Heart left ventricle (tissue), 16 donors: ENCODE measurements around the gene SIT1. TPM values are rescaled to one million over a fixed set of nuclear protein-coding genes. Genes with fewer than 3 reads are reported as not detected.
A peak's percentile ranks its signal among the peaks of the same experiment; 100 is the strongest.

Experiments used
- ATAC-seq, 4 donors: fragments of 200-7000 bp; cut with Tn5 transposase; one replicate each; pipeline ENCODE4 v1.9.1; 2020 to 2022; ENCODE audit warnings: moderate library complexity in 4 of 4, mild to moderate bottlenecking in 3 of 4, moderate number of reproducible peaks in 1 of 4
- DNase-seq, 5 donors: peaks; one replicate each; pipeline ENCODE4 v3.0.0-alpha.2; 2020
- H3K27ac ChIP-seq, 12 donors: fragments of 200-600 bp; sonication (generic) in 4 of 12; one replicate each; pipeline versions ENCODE4 v1.5.0 to v1.8.0; 2016 to 2022; ENCODE audit warnings: mild to moderate bottlenecking in 2 of 12
- H3K27me3 ChIP-seq, 9 donors: fragments of 200-600 bp; sonication (generic) in 2 of 9; one replicate each; pipeline versions ENCODE4 v1.5.1 to v1.8.0; 2016 to 2022; ENCODE audit warnings: mild to moderate bottlenecking in 3 of 9
- H3K36me3 ChIP-seq, 9 donors: fragments of 200-600 bp; sonication (generic) in 2 of 9; one replicate each; pipeline versions ENCODE4 v1.5.0 to v1.8.0; 2018 to 2022; ENCODE audit warnings: mild to moderate bottlenecking in 2 of 9
- H3K4me1 ChIP-seq, 12 donors: fragments of 200-600 bp; sonication (generic) in 4 of 12; one replicate each; pipeline versions ENCODE4 v1.5.0 to v1.8.0; 2016 to 2022; ENCODE audit warnings: mild to moderate bottlenecking in 3 of 12
- H3K4me3 ChIP-seq, 12 donors: fragments of 200-600 bp; sonication (generic) in 4 of 12; one replicate each; pipeline versions ENCODE4 v1.5.0 to v1.8.0; 2017 to 2022; ENCODE audit warnings: mild to moderate bottlenecking in 9 of 12, moderate library complexity in 4 of 12
- H3K9me3 ChIP-seq, 12 donors: fragments of 200-600 bp; sonication (generic) in 4 of 12; one replicate each; pipeline versions ENCODE4 v1.5.0 to v1.8.0; 2016 to 2022; ENCODE audit warnings: mild to moderate bottlenecking in 1 of 12
- CTCF ChIP-seq, 12 donors: fragments of 200-600 bp; sonication (generic) in 4 of 12; IDR thresholded peaks; one replicate each; pipeline versions ENCODE4 v1.5.0 to v1.8.0; 2018 to 2022; ENCODE audit warnings: antibody characterized with exemption in 12 of 12, mild to moderate bottlenecking in 5 of 12
- POLR2A ChIP-seq, 2 donors: fragments of 450-650 bp; IDR thresholded peaks; one replicate each; pipeline ENCODE4 v1.6.1; 2017; ENCODE audit warnings: antibody characterized with exemption in 2 of 2, mild to moderate bottlenecking in 2 of 2, moderate library complexity in 2 of 2
- WGBS, 4 donors: extraction: QIAGEN DNeasy Blood & Tissue Kit in 2 of 4; methylation state at CpG; one replicate each; pipeline versions ENCODE4 v1.1.5 to v1.1.7; 2013 to 2018; 5-methylcytosine and 5-hydroxymethylcytosine counted together
- intact Hi-C, 10 donors: fragments of 100-400 bp; cut with DNase I; formaldehyde crosslinking; loops; one replicate each; pipeline versions ENCODE4 v1.11.1 to v1.14.2; 2022
- polyA plus RNA-seq, 2 donors: library from polyadenylated mRNA; stranded (reverse); fragments of 200-250 nt; gene quantifications; one replicate each; pipeline ENCODE4 v1.2.3, GENCODE V29; 2013
- total RNA-seq, 9 donors: library from RNA; depleted of rRNA in 2 of 9; stranded (reverse); fragments of >200 nt in 2 of 9; fragmentation: NEBNext Ultra II Directional in 3 of 9; extraction: Animal tissue kit (Norgen Biotek cat#: 25700) in 3 of 9; gene quantifications; one replicate each; pipeline versions ENCODE4 v1.1.0 to v1.2.4, GENCODE V29; 2016 to 2023
- donor health status: ischemic (EF 13 %, LVEDD 7.1; RV severe dilation, severe dysfunction).
- donor health status: healthy with polysubstance abuse.
- donor health status: DM: no; HTN: yes; CAD: no.
- donor health status: DM: no; HTN: no; CAD: no.
- donor health status: ischemic (EF 25% LVEDD 6.9; RV normal size, moderate dysfunction).
- donor health status: ischemic (EF 25% LVEDD 5.7; RV mildly dilated, moderate dysfunction).
- donor health status: healthy.
- donor health status: DM: yes; HTN: yes; CAD: no.
- donor health status: ischemic (EF 35%, LVEDD 5.7; RV mildly dilated, moderate dysfunction).
- donor health status: nonischemic (EF 11% LVEDD 7.7; RV severe dilation, severe dysfunction).
- donor health status: DM: yes; HTN: yes; CAD: no.
- donor health status: PGD.
- donor health status: ischemic (EF 29% LVEDD 5.4; RV normal size, mild dysfunction).
- donor health status: nonischemic (EF 23%, LVEDD 6.1; RV moderate dilation, normal function).

The SIT1 gene
- total and polyA plus RNA-seq, 11 donors = 0.19 to 4.2 (median 0.51) TPM; not detected in 7

- H3K27me3 ChIP-seq = peaks cover 0 to 8% (median 0%) of the 10 kb centered on the region in 9 donors
- peak in 3 of 5 donors; percentile 59 to 78 (median 60) for DNase-seq
- ATAC-seq = peak in 3 of 4 donors; percentile 39 to 55 (median 47)
- intact Hi-C loops = loop anchor here in 1 of 10 donors (5.0 kb wide), 1 partner anchor 36 kb away; no protein-coding TSS in a partner anchor
- no peaks in the 10 kb centered on the region for H3K9me3 ChIP-seq
- WGBS, 4 donors = 3 to 7% (median 5%) methylated on average over 38 to 51 of the region's 51 CpGs
- peaks cover 0 to 21% (median 11%) of the 10 kb centered on the region in 12 donors for H3K4me1 ChIP-seq
- H3K27ac ChIP-seq = no peak overlapping the region
- TF ChIP-seq POLR2A (IDR thresholded peaks at IDR 0.05) (no peak), CTCF (IDR thresholded peaks at IDR 0.05) (peak in 2 of 12 donors; percentile 16 to 17)
- peak overlapping the region; percentile 27 to 65 (median 58) for H3K4me3 ChIP-seq
- no peaks in the 10 kb centered on the region for H3K36me3 ChIP-seq
Observed at GRCh38 chr9:35675732-35676392, 25.1 kb upstream of the SIT1 start.

- DNase-seq = no peak
- H3K27me3 ChIP-seq = peaks cover 0 to 8% (median 0%) of the 10 kb centered on the region in 9 donors
- no peak for ATAC-seq
- no peaks in the 10 kb centered on the region for H3K9me3 ChIP-seq
- 40 to 58% (median 47%) methylated on average over 11 to 13 of the region's 13 CpGs for WGBS, 4 donors
- intact Hi-C loops = loop anchor here in 1 of 10 donors (5.0 kb wide), 1 partner anchor 37 kb away; no protein-coding TSS in a partner anchor
- H3K36me3 ChIP-seq = no peaks in the 10 kb centered on the region
- peaks cover 0 to 21% (median 11%) of the 10 kb centered on the region in 12 donors for H3K4me1 ChIP-seq
- no peak overlapping the region for H3K27ac ChIP-seq
- TF ChIP-seq CTCF (IDR thresholded peaks at IDR 0.05) (no peak), POLR2A (IDR thresholded peaks at IDR 0.05) (no peak)
- H3K4me3 ChIP-seq = peak overlapping the region; percentile 27 to 65 (median 58)
Observed at GRCh38 chr9:35675204-35675603, 24.5 kb upstream of the SIT1 start.

GRCh38 chr9:35674025-35674361, 23.3 kb upstream of the SIT1 start:
- peaks cover 0 to 21% (median 11%) of the 10 kb centered on the region in 12 donors for H3K4me1 ChIP-seq
- H3K27ac ChIP-seq = no peak overlapping the region
- no peak for ATAC-seq
- H3K9me3 ChIP-seq = no peaks in the 10 kb centered on the region
- H3K36me3 ChIP-seq = no peaks in the 10 kb centered on the region
- H3K27me3 ChIP-seq = peaks cover 0 to 8% (median 0%) of the 10 kb centered on the region in 9 donors
- TF ChIP-seq CTCF (IDR thresholded peaks at IDR 0.05) (no peak), POLR2A (IDR thresholded peaks at IDR 0.05) (no peak)
- DNase-seq = no peak
- intact Hi-C loops = no loop called here
- H3K4me3 ChIP-seq = no peak overlapping the region
- 77 to 80% (median 79%) methylated on average over 3 of the region's 3 CpGs for WGBS, 4 donors

- Histone ChIP-seq H3K27ac (peak within 1 kb of the TSS in 2 of 12 donors; percentile 9 to 30), H3K27me3 (peaks cover 0 to 8% (median 0%) of the 10 kb centered on the region in 9 donors), H3K9me3 (no peaks in the 10 kb centered on the region), H3K4me1 (peaks cover 0 to 21% (median 11%) of the 10 kb centered on the region in 12 donors), H3K4me3 (no peak within 1 kb of the TSS), H3K36me3 (no peaks in the 10 kb centered on the region)
- intact Hi-C loops = no loop called here
- WGBS, 4 donors = 55 to 70% (median 61%) methylated on average over 6 to 10 of the region's 10 CpGs
- peak in 3 of 5 donors; percentile 67 to 72 (median 70) for DNase-seq
- ATAC-seq = peak; percentile 70 to 88 (median 82)
- no peak for TF ChIP-seq POLR2A (IDR thresholded peaks at IDR 0.05)
- no peak for TF ChIP-seq CTCF (IDR thresholded peaks at IDR 0.05)
Observed at GRCh38 chr9:35673132-35674024, 22.6 kb upstream of the SIT1 start, which contains the start of gene CA9. TSS of gene CA9 (plus strand) at chr9:35673928. CDS start at chr9:35673960, 32 bp downstream.
